Stimulated activated CD4-positive, alpha-beta T cell treated with anti-CD3 and anti-CD28 coated beads, Interleukin-1b, Interleukin-23, amount 100 ng/mL, for 48 hours (primary cell): Measurements from ENCODE around the gene NXPH3.
"Not testable (repeated sequence)": the region's sequence is repeated elsewhere in the genome, so short reads cannot be mapped to it uniquely, and the experiment has no call there.

Experiments
- DNase-seq: peaks from one replicate; pipeline ENCODE4 v3.0.0-alpha.2; 2020

NXPH3 gene

GRCh38 chr17:49554694-49555494, 20.8 kb upstream of the NXPH3 start:
- DNase-seq: no peak

- DNase-seq: no peak
Measured at GRCh38 chr17:49555495-49556222, 20.0 kb upstream of the NXPH3 start.

- DNase-seq: peak; percentile 85
Measured at GRCh38 chr17:49556223-49556943, 19.3 kb upstream of the NXPH3 start.

- peak; percentile 35 for DNase-seq
Measured at GRCh38 chr17:49557312-49558024, 18.2 kb upstream of the NXPH3 start.

GRCh38 chr17:49564638-49565037, 11.0 kb upstream of the NXPH3 start:
- DNase-seq: no peak

GRCh38 chr17:49565948-49566491, 9.7 kb upstream of the NXPH3 start:
- no peak for DNase-seq

- no peak for DNase-seq
Measured at GRCh38 chr17:49566668-49567071, 9.0 kb upstream of the NXPH3 start.

GRCh38 chr17:49567104-49567521, 8.6 kb upstream of the NXPH3 start:
- DNase-seq: no peak

- DNase-seq: peak; percentile 83
Measured at GRCh38 chr17:49567871-49568694, 7.6 kb upstream of the NXPH3 start.

- DNase-seq: not testable (repeated sequence)
Measured at GRCh38 chr17:49568695-49569047, 7.0 kb upstream of the NXPH3 start.

- DNase-seq: no peak
Measured at GRCh38 chr17:49570540-49571242, 5.0 kb upstream of the NXPH3 start.

GRCh38 chr17:49571283-49571682, 4.4 kb upstream of the NXPH3 start:
- no peak for DNase-seq

- DNase-seq: no peak
Measured at GRCh38 chr17:49571764-49572163, 3.9 kb upstream of the NXPH3 start.

- DNase-seq: no peak
Measured at GRCh38 chr17:49572226-49572625, 3.4 kb upstream of the NXPH3 start.

GRCh38 chr17:49572806-49573420, 2.8 kb upstream of the NXPH3 start:
- DNase-seq: no peak

GRCh38 chr17:49573510-49574322, 2.0 kb upstream of the NXPH3 start:
- DNase-seq: no peak

GRCh38 chr17:49574323-49574781, 1.3 kb upstream of the NXPH3 start:
- DNase-seq: no peak

- no peak for DNase-seq
Measured at GRCh38 chr17:49574945-49575678, 559 bp upstream of the NXPH3 start.
